Activated T-helper 1 cell treated with anti-CD3 and anti-CD28 coated beads, Interleukin-12 subunit alpha, Interleukin-12 subunit beta, Interleukin-2, Interleukin-4 antibody, amounts not matched to agents 30 ng/mL and 10 ng/mL and 1 ng/mL, durations not matched to agents 14 hours and 24 hours and 36 hours (primary cell): ENCODE results near the gene EHD1. TPM values are rescaled to one million over a fixed set of nuclear protein-coding genes. Genes with fewer than 3 reads are reported as not detected.

Experiments
- DNase-seq: peaks from one replicate; pipeline ENCODE4 v3.0.0; 2021; ENCODE audit warnings: low spot score
- H3K27ac Mint-ChIP-seq: one replicate; pipeline ENCODE4 v1.8.0; 2021; ENCODE audit warnings: mild to moderate bottlenecking, mixed read lengths
- H3K27me3 Mint-ChIP-seq: one replicate; pipeline ENCODE4 v1.8.0; 2022; ENCODE audit warnings: mild to moderate bottlenecking, moderate library complexity, mixed read lengths; ENCODE audit not compliant: insufficient read depth
- H3K36me3 Mint-ChIP-seq: one replicate; pipeline ENCODE4 v1.8.0; 2021; ENCODE audit warnings: low read depth, mixed read lengths
- H3K4me1 Mint-ChIP-seq: one replicate; pipeline ENCODE4 v1.8.0; 2021; ENCODE audit warnings: low read depth, mixed read lengths
- H3K4me3 Mint-ChIP-seq: one replicate; pipeline ENCODE4 v1.8.0; 2021; ENCODE audit warnings: mild to moderate bottlenecking, moderate library complexity, mixed read lengths
- H3K9me3 Mint-ChIP-seq: one replicate; pipeline ENCODE4 v1.8.0; 2021; ENCODE audit warnings: mixed read lengths
- intact Hi-C: fragments of 100-400 bp; cut with micrococcal nuclease; formaldehyde crosslinking; loops from one replicate; pipeline ENCODE4 v1.15.1; 2024
- total RNA-seq: library from RNA; stranded (reverse); gene quantifications from 2 replicates; pipeline ENCODE4 v1.2.3, GENCODE V29; 2022

EHD1 gene
- total RNA-seq, 1 donor from 2014 or later = 96.9 TPM

DNA sequence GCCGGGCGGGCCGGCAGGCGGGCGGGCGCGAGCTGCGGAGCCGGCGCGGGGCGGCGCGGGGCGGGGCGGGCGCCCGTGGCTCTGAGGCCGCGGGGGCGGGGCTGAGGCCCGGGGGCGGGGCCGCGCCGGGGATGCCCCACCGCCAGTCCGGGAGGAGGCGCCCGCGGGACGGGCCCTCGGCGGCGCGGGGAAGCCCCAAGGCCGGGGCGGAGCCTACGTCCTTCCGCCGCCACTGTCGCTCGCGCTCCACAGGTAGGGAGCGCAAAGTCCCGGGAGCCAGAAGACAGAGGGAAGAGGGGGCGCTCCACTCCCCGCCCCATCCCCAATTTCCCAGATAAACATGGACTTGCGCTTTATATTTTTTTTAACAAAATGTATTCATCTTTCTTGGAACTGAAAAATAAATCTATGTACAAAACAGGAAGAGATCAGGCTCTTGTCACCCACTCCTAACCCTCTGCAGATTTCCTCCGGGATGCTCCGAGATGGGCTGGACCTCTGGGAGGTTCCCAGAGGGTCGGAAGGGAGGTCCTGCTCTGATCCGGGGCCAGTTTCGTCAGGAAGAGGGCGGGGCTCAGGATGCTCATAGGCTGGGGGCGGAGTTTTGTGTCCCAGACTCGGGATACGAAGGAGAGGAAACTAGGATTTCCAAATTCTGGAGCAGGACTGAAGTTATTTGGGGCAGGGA, 75.1 kb downstream of the EHD1 start, which contains the start of gene MAP4K2:
MAP4K2 (minus strand) TSS at position 57 of the 688 bp plus-strand sequence. CDS start 65 bp downstream, outside the sequence.
- intact Hi-C loops = loop anchor here (1.0 to 5.0 kb wide), 6 partner anchors 25 to 309 kb away; partner anchors contain the start of genes ATG2A, EHD1, PPP2R5B and RASGRP2
- Mint-ChIP-seq H3K9me3 (no peaks in the 10 kb centered on the region), H3K27me3 (no peaks in the 10 kb centered on the region), H3K36me3 (peaks cover 21% of the 10 kb centered on the region), H3K4me3 (peak within 1 kb of the TSS; percentile 88), H3K4me1 (peaks cover 26% of the 10 kb centered on the region), H3K27ac (peak within 1 kb of the TSS; percentile 83)
- peak; percentile 89 for DNase-seq

DNA sequence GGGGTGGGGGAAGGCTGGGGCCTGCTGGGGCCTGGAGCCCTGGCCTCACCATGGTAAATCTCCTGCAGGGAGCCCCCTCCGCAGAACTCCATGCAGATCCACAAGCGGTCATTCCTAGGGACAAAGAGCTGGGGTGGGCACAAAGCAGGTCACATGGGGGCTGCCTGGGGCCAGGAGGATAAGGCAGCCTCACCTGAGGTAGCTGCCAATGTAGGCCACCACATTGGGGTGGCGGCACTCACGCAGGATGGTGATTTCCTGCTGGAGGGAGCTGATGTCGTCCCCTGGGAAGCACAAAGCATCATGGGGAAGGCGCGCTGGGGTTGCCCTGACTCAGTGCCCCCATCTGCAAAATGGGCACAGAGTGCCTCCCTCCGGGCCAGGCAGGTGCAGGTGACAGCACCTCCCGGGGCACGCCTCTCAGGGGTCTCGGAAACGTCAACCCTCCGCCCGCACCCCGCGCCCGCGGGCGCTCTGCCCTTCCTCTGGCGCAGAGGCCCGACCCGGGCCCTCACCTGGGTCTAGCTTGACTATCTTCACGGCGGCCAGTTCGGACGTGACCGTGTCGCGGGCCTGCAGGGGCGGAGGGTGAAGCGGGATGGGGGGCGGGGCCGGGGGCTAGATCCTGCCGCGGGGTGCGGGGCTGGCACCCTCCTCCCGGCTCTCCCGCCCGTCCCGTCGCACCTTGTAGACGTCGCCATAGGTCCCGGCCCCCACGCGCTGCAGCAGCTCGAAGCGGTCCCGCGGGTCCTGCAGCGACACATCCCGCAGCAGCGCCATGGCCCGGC, 75.9 kb downstream of the EHD1 start:
- Mint-ChIP-seq H3K36me3 (peaks cover 18% of the 10 kb centered on the region), H3K9me3 (no peaks in the 10 kb centered on the region), H3K4me3 (peak overlapping the region; percentile 84), H3K4me1 (peaks cover 21% of the 10 kb centered on the region), H3K27ac (peak overlapping the region; percentile 63), H3K27me3 (no peaks in the 10 kb centered on the region)
- intact Hi-C loops = loop anchor here (1.0 to 5.0 kb wide), 7 partner anchors 8 to 310 kb away; partner anchors contain the start of genes ATG2A, EHD1, MEN1 and PPP2R5B
- peak; percentile 16 for DNase-seq

Other genes with a start within 250 kb of the EHD1 start
- gene NRXN2, start 155.4 kb downstream of the EHD1 start, total RNA-seq = 0.17 and 0.23 TPM in 2 replicates
- gene RASGRP2, start 134.5 kb downstream of the EHD1 start, total RNA-seq = 15.8 and 19.5 TPM in 2 replicates
- 2.7 and 4.8 TPM in 2 replicates for gene PYGM, start 118.6 kb downstream of the EHD1 start, total RNA-seq
- gene SF1, start 100.1 kb downstream of the EHD1 start, total RNA-seq = 518 and 538 TPM in 2 replicates
- gene MAP4K2, start 75.4 kb downstream of the EHD1 start, total RNA-seq = 70.2 and 70.7 TPM in 2 replicates
- gene MEN1, start 68.1 kb downstream of the EHD1 start, total RNA-seq = 39.6 and 43.8 TPM in 2 replicates
- 0.29 and 0.44 TPM in 2 replicates for gene CDC42BPG, start 34.0 kb downstream of the EHD1 start, total RNA-seq
- gene ATG2A, start 38.6 kb upstream of the EHD1 start, total RNA-seq = 24.6 and 24.9 TPM in 2 replicates
- gene PPP2R5B, start 46.1 kb upstream of the EHD1 start, total RNA-seq = 7.3 and 14.0 TPM in 2 replicates
- not detected in 2 replicates for gene GPHA2, start 57.3 kb upstream of the EHD1 start, total RNA-seq
- gene MAJIN, start 93.5 kb upstream of the EHD1 start, total RNA-seq = not detected in 2 replicates
- gene BATF2, start 118.3 kb upstream of the EHD1 start, total RNA-seq = not detected in 2 replicates
- gene ARL2, start 135.5 kb upstream of the EHD1 start, total RNA-seq = 67.3 and 71.2 TPM in 2 replicates
- gene SNX15, start 148.8 kb upstream of the EHD1 start, total RNA-seq = 19.9 and 30.9 TPM in 2 replicates
- 17.4 and 17.7 TPM in 2 replicates for gene SAC3D1, start 162.6 kb upstream of the EHD1 start, total RNA-seq
- gene NAALADL1, start 179.9 kb upstream of the EHD1 start, total RNA-seq = 11.5 and 12.7 TPM in 2 replicates
- 91.8 and 92.5 TPM in 2 replicates for gene CDCA5, start 205.4 kb upstream of the EHD1 start, total RNA-seq
- gene ZFPL1, start 205.6 kb upstream of the EHD1 start, total RNA-seq = 31.9 and 34.5 TPM in 2 replicates
- gene VPS51, start 217.6 kb upstream of the EHD1 start, total RNA-seq = 137 and 139 TPM in 2 replicates
- gene TM7SF2, start 233.3 kb upstream of the EHD1 start, total RNA-seq = 32.2 and 32.8 TPM in 2 replicates
- gene ZNHIT2, start 239.1 kb upstream of the EHD1 start, total RNA-seq = 20.8 and 22.1 TPM in 2 replicates
- gene FAU, start 243.5 kb upstream of the EHD1 start, total RNA-seq = 1,004 and 1,020 TPM in 2 replicates
- gene MRPL49, start 243.7 kb upstream of the EHD1 start, total RNA-seq = 76.0 and 76.4 TPM in 2 replicates